Vagina (tissue), 2 donors: ENCODE measurements around the gene PTGDS.

Experiments
- CTCF ChIP-seq, 3 experiments: fragments of 450-650 bp in 2 of 3; fragments of 200-600 bp in 1 of 3; sonication (generic) in 1 of 3; IDR thresholded peaks; one replicate each; pipeline ENCODE4 v1.5.1; 2017 to 2019; ENCODE audit warnings: antibody characterized with exemption in 3 of 3, mild to moderate bottlenecking in 2 of 3, moderate library complexity in 2 of 3
- POLR2A ChIP-seq, 2 donors: fragments of 450-650 bp; IDR thresholded peaks; one replicate each; pipeline ENCODE4 v1.6.1; 2017; ENCODE audit warnings: antibody characterized with exemption in 2 of 2, mild to moderate bottlenecking in 2 of 2, moderate library complexity in 2 of 2
- POLR2AphosphoS5 ChIP-seq, 2 donors: sonication (generic); formaldehyde crosslinking; IDR thresholded peaks; one replicate each; pipeline ENCODE4 v1.9.0; 2017; ENCODE audit warnings: antibody characterized with exemption in 2 of 2, mild to moderate bottlenecking in 2 of 2, low read depth in 1 of 2; ENCODE audit not compliant: insufficient read depth in 1 of 2

DNA sequence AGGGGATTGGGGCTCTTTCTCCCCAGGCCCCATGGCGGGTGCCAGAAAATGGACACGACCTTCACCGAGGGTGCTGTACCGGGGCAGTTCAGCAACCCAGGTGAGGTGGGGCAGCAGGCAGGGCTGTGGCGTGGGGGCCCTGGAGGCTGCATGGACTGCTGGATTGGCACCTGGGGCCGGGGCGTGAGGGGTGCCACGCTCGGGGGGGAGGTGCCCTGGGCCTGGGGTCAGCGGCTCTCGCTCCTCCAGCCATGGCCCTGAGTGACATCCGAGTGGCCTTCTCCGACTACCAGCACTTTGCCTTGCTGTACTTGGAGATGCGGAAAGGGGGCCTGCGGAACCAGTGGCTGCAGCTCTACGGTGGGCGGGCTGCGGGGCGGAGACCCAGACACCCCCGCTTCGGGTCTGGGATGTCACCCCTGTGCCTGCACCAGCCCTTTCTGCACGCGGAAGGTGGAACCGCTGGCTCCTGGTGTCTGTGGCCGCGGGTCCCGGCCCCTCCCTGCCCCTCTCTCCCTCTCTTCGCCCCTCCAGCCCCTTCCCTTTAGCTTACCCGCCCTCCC lies 7.2 kb downstream of the PTGDS start:
- no peak for TF ChIP-seq CTCF (IDR thresholded peaks at IDR 0.05)
- peak in 1 of 2 donors; percentile 6 for TF ChIP-seq POLR2AphosphoS5 (IDR thresholded peaks at IDR 0.05; ENCODE audit: insufficient read depth in 1 of 2, low read depth in 1 of 2)
- no peak for TF ChIP-seq POLR2A (IDR thresholded peaks at IDR 0.05)
